Ovary (tissue), 9 donors: Measurements from ENCODE around the gene TRAPPC2L. TPM values are rescaled to one million over a fixed set of nuclear protein-coding genes. Genes with fewer than 3 reads are reported as not detected.
"Not testable (repeated sequence)": the region's sequence is repeated elsewhere in the genome, so short reads cannot be mapped to it uniquely, and the experiment has no call there.

Experiments
- DNase-seq, 5 donors: peaks; one replicate each; pipeline ENCODE4 v3.0.0-alpha.2; 2019 to 2020
- H3K27ac ChIP-seq, 2 donors: fragments of 200-600 bp; one replicate each; pipeline versions ENCODE4 v1.5.1 to v1.8.0; 2019 to 2022
- H3K27me3 ChIP-seq: fragments of 200-600 bp; one replicate; pipeline ENCODE4 v1.8.0; 2022
- H3K36me3 ChIP-seq: fragments of 200-600 bp; sonication (generic); one replicate; pipeline ENCODE4 v1.5.1; 2019
- H3K4me1 ChIP-seq: one replicate; pipeline ENCODE4 v1.8.1; 2013; ENCODE audit warnings: mild to moderate bottlenecking, moderate library complexity; ENCODE audit not compliant: insufficient read depth
- H3K4me3 ChIP-seq: fragments of 200-600 bp; sonication (generic); one replicate; pipeline ENCODE4 v1.5.1; 2017
- H3K9me3 ChIP-seq, 2 donors: fragments of 200-600 bp in 1 of 2; sonication (generic) in 1 of 2; one replicate each; pipeline versions ENCODE4 v1.5.1 to v1.8.1; 2013 to 2019; ENCODE audit warnings: mild to moderate bottlenecking in 1 of 2, moderate library complexity in 1 of 2
- EP300 ChIP-seq: sonication (generic); formaldehyde crosslinking; IDR thresholded peaks from one replicate; pipeline ENCODE4 v1.6.1; 2017; ENCODE audit warnings: antibody characterized with exemption
- POLR2A ChIP-seq: fragments of 450-650 bp; IDR thresholded peaks from one replicate; pipeline ENCODE4 v1.6.1; 2017; ENCODE audit warnings: antibody characterized with exemption, mild to moderate bottlenecking, moderate library complexity
- WGBS, 3 donors: extraction: QIAGEN DNeasy Blood & Tissue Kit in 1 of 3; methylation state at CpG; one replicate each; pipeline versions ENCODE4 v1.1.5 to v1.1.7; 2013 to 2017; 5-methylcytosine and 5-hydroxymethylcytosine counted together
- intact Hi-C, 4 donors: fragments of 100-400 bp; cut with DNase I; formaldehyde crosslinking; loops; one replicate each; pipeline versions ENCODE4 v1.11.0 to v1.15.1; 2022 to 2023
- polyA plus RNA-seq, 2 donors: library from polyadenylated mRNA; stranded (reverse); fragments of 200-250 nt in 1 of 2; fragments of 350-450 nt in 1 of 2; fragmentation: Illumina TruSeq in 1 of 2; extraction: RNeasy Lipid Tissue Mini Kit (QIAGEN cat#74804) in 1 of 2; gene quantifications; one replicate each; pipeline ENCODE4 v1.2.3, GENCODE V29; 2013 to 2014
- total RNA-seq, 7 donors: library from RNA; depleted of rRNA in 2 of 7; stranded (reverse); fragments of >200 nt in 2 of 7; fragmentation: NEBNext Ultra II Directional in 3 of 7; extraction: Animal tissue kit (Norgen Biotek cat#: 25700) in 3 of 7; gene quantifications; one replicate each; pipeline versions ENCODE4 v1.1.0 to v1.2.4, GENCODE V29; 2016 to 2023
- TF ChIP-seq, protein P1 (sequence below), 3 donors: fragments of 450-650 bp in 2 of 3; fragments of 200-600 bp in 1 of 3; IDR thresholded peaks; one replicate each; pipeline versions ENCODE4 v1.5.1 to v1.8.0; 2016 to 2022; ENCODE audit warnings: antibody characterized with exemption in 3 of 3, mild to moderate bottlenecking in 1 of 3
- donor health status: DM: no; HTN: no; CAD: no; lungs with moderate emphysema.
- donor health status: DM: no; HTN: no; CAD: no.
- donor health status: Bipolar disorder and iron deficiency.
- donor health status: DM: yes; HTN: yes; CAD: no.
- donor health status: DM: no; HTN: no; CAD: no.
- donor health status: DM: yes; HTN: yes; CAD: no.

The TRAPPC2L gene
- total and polyA plus RNA-seq, 9 donors, result 37.2 to 101 (median 58.6) TPM

DNA sequence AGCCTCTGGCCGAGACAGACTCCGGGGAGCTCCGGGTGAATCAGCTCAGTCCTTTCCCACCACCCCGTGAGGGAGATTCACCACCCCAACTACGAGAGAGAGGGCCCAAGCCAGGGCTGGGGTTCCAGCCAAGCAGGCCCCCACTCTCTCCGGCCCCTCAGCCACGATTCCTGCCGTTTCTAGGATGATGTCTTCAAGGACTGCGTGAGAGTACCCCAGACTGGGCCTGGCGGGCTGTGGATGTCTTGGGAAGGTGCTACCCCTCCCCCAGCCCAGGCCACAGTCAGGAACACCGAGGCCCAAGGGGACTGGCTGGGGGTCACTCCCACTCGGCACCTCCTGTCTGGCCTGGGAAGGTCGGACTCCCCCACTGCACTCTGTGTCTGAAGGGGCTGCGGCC is 31.1 kb downstream of the TRAPPC2L start:
- H3K27ac ChIP-seq, result no peak overlapping the region
- no peak for TF ChIP-seq EP300
- no peak for TF ChIP-seq POLR2A
- TF ChIP-seq, protein P1, sequence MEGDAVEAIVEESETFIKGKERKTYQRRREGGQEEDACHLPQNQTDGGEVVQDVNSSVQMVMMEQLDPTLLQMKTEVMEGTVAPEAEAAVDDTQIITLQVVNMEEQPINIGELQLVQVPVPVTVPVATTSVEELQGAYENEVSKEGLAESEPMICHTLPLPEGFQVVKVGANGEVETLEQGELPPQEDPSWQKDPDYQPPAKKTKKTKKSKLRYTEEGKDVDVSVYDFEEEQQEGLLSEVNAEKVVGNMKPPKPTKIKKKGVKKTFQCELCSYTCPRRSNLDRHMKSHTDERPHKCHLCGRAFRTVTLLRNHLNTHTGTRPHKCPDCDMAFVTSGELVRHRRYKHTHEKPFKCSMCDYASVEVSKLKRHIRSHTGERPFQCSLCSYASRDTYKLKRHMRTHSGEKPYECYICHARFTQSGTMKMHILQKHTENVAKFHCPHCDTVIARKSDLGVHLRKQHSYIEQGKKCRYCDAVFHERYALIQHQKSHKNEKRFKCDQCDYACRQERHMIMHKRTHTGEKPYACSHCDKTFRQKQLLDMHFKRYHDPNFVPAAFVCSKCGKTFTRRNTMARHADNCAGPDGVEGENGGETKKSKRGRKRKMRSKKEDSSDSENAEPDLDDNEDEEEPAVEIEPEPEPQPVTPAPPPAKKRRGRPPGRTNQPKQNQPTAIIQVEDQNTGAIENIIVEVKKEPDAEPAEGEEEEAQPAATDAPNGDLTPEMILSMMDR (IDR thresholded peaks at IDR 0.05), result no peak
- peaks cover 6% of the 10 kb centered on the region for H3K4me1 ChIP-seq
- no peaks in the 10 kb centered on the region for H3K9me3 ChIP-seq
- no peak overlapping the region for H3K4me3 ChIP-seq
- H3K36me3 ChIP-seq, result no peaks in the 10 kb centered on the region
- DNase-seq, result no peak
- H3K27me3 ChIP-seq, result no peaks in the 10 kb centered on the region
- 38 to 56% (median 44%) methylated on average over 10 to 14 of the region's 14 CpGs for WGBS, 3 donors
- intact Hi-C loops, result no loop called here

- intact Hi-C loops, result no loop called here
These were observed 31.8 kb downstream of the TRAPPC2L start for GRCh38 chr16:88888461-88889387.

DNA sequence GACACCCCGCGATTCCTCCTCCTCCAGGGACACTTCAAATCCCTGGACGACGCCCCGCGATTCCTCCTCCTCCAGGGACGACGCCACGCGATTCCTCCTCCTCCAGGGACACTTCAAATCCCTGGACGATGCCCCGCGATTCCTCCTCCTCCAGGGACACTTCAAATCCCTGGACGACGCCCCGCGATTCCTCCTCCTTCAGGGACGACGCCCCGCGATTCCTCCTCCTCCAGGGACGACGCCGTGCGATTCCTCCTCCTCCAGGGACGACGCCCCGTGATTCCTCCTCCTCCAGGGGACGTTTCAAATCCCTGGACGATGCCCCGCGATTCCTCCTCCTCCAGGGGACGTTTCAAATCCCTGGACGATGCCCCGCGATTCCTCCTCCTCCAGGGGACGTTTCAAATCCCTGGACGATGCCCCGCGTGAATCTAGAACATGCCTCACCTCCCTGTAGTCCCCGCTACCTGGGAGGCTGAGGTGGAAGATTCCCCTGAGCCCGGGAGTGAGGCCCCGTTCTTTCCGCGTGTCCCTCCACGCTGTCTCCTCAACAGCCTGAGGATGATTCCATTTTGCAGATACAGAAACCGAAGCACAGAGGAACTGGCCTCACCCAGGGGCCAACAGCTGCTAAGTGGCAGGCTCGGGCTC is 32.9 kb downstream of the TRAPPC2L start:
- H3K27ac ChIP-seq, intact Hi-C loops, DNase-seq, H3K4me1 ChIP-seq, H3K4me3 ChIP-seq, H3K9me3 ChIP-seq, H3K36me3 ChIP-seq, H3K27me3 ChIP-seq: not testable (repeated sequence)
- 92 to 94% (median 93%) methylated on average over 48 of the region's 48 CpGs for WGBS, 3 donors

More at GRCh38 chr16:88888461-88889387, 31.8 kb downstream of the TRAPPC2L start:
- no peaks in the 10 kb centered on the region for H3K9me3 ChIP-seq
- DNase-seq, result no peak
- no peaks in the 10 kb centered on the region for H3K36me3 ChIP-seq
- peaks cover 6% of the 10 kb centered on the region for H3K4me1 ChIP-seq
- H3K4me3 ChIP-seq, result no peak overlapping the region
- 73 to 81% (median 78%) methylated on average over 18 to 30 of the region's 30 CpGs for WGBS, 3 donors
- TF ChIP-seq, protein P1 (IDR thresholded peaks at IDR 0.05), result no peak
- TF ChIP-seq EP300, result no peak
- TF ChIP-seq POLR2A, result no peak
- H3K27ac ChIP-seq, result no peak overlapping the region
- no peaks in the 10 kb centered on the region for H3K27me3 ChIP-seq

DNA sequence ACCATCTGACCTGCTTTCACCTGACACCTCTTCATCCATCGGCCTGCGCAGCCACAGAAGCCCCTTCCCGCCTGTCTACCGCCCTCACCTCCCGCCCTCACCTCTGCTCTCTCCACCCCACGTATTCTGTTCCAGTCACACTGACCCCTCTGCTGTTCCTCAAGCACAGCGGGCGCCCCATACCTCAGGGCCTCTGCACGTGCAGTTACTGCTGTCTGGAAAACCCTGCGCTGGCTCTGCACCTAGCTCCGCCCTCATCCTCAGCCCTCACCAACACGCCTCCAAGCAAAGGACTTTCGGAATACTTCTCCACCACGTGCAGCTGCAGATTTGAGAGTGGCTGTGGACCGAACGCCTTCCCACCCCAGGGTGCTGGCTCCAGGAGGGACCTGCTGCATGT is 34.2 kb downstream of the TRAPPC2L start:
- no peaks in the 10 kb centered on the region for H3K27me3 ChIP-seq
- WGBS, 3 donors, result 88 to 91% (median 88%) methylated on average over 16 of the region's 16 CpGs
- intact Hi-C loops, result no loop called here
- H3K36me3 ChIP-seq, result no peaks in the 10 kb centered on the region
- no peak for DNase-seq
- peaks cover 6% of the 10 kb centered on the region for H3K4me1 ChIP-seq
- no peak overlapping the region for H3K4me3 ChIP-seq
- H3K9me3 ChIP-seq, result no peaks in the 10 kb centered on the region
- TF ChIP-seq EP300 (no peak), POLR2A (no peak)
- TF ChIP-seq, protein P1 (IDR thresholded peaks at IDR 0.05), result no peak
- no peak overlapping the region for H3K27ac ChIP-seq

- no peak for DNase-seq
- Histone ChIP-seq H3K36me3 (no peaks in the 10 kb centered on the region), H3K27ac (no peak overlapping the region), H3K4me1 (no peaks in the 10 kb centered on the region), H3K4me3 (no peak overlapping the region), H3K27me3 (no peaks in the 10 kb centered on the region), H3K9me3 (no peaks in the 10 kb centered on the region)
- 87 to 89% (median 88%) methylated on average over 20 of the region's 20 CpGs for WGBS, 3 donors
- intact Hi-C loops, result no loop called here
- TF ChIP-seq EP300 (no peak), POLR2A (no peak)
- TF ChIP-seq, protein P1 (IDR thresholded peaks at IDR 0.05), result no peak
These were observed 35.1 kb downstream of the TRAPPC2L start for GRCh38 chr16:88892065-88892464.
